OCI-LY7 (cell line): ENCODE data around the gene ACE.

Experiments used
- EZH2phosphoT487 ChIP-seq: fragments of 200-600 bp; sonication (generic); IDR thresholded peaks from 2 replicates; pipeline ENCODE4 v1.6.1; 2018; ENCODE audit warnings: low read depth, borderline replicate concordance, mild to moderate bottlenecking, mixed run types, antibody characterized with exemption, low read length, moderate library complexity, mixed read lengths
- TF ChIP-seq, protein P1 (sequence below): fragments of 200-600 bp; sonication (generic); conservative IDR thresholded peaks from 2 replicates; pipeline ENCODE4 v1.5.1; 2014; ENCODE audit warnings: mild to moderate bottlenecking, antibody characterized with exemption, low read length, moderate library complexity, mixed read lengths

DNA sequence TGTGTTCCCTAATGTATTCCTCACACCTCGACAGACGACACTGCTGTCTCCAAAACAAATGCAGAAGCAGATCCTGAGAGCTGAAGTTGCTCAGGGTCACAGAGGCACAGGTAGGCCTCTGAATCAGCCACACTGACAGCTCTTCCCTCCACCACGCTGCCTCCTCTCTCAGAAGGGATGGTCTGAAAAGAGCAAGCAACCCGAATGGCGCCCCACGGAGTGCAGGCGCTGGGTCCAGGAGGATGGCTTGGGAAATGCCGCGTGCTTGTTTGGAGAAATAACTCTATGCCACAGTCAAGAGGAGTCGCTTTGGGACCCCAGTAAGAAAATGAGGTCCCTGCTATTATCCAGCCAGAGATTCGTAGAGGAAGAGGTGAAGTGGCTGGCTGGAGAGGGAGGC is 46.6 kb upstream of the ACE start:
- TF ChIP-seq EZH2phosphoT487 = no peak
- TF ChIP-seq, protein P1, sequence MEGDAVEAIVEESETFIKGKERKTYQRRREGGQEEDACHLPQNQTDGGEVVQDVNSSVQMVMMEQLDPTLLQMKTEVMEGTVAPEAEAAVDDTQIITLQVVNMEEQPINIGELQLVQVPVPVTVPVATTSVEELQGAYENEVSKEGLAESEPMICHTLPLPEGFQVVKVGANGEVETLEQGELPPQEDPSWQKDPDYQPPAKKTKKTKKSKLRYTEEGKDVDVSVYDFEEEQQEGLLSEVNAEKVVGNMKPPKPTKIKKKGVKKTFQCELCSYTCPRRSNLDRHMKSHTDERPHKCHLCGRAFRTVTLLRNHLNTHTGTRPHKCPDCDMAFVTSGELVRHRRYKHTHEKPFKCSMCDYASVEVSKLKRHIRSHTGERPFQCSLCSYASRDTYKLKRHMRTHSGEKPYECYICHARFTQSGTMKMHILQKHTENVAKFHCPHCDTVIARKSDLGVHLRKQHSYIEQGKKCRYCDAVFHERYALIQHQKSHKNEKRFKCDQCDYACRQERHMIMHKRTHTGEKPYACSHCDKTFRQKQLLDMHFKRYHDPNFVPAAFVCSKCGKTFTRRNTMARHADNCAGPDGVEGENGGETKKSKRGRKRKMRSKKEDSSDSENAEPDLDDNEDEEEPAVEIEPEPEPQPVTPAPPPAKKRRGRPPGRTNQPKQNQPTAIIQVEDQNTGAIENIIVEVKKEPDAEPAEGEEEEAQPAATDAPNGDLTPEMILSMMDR = no peak
